OCI-LY1 (cell line): ENCODE measurements around the gene AGO1.
"Not testable (repeated sequence)": the region's sequence is repeated elsewhere in the genome, so short reads cannot be mapped to it uniquely, and the experiment has no call there.

Experiments
- H2AFZ ChIP-seq: fragments of 200-600 bp; sonication (generic), shearing (Covaris generic); 2 replicates; pipeline ENCODE4 v1.6.0; 2014; ENCODE audit warnings: antibody characterized with exemption, mild to moderate bottlenecking, low read length
- H3F3A ChIP-seq: fragments of 200-600 bp; sonication (generic), shearing (Covaris generic); 2 replicates; pipeline ENCODE4 v1.6.0; 2014; ENCODE audit warnings: mild to moderate bottlenecking, antibody characterized with exemption, low read length, moderate library complexity; ENCODE audit not compliant: insufficient read depth
- H3K27ac ChIP-seq: fragments of 200-600 bp; sonication (generic); 2 replicates; pipeline ENCODE4 v1.5.1; 2014; ENCODE audit warnings: low read length, mixed run types, mild to moderate bottlenecking, low read depth; ENCODE audit not compliant: poor library complexity, severe bottlenecking
- H3K27me3 ChIP-seq: fragments of 200-600 bp; sonication (generic); 2 replicates; pipeline ENCODE4 v1.6.0; 2014; ENCODE audit warnings: antibody characterized with exemption, mild to moderate bottlenecking, low read length, moderate library complexity; ENCODE audit not compliant: insufficient read depth
- H3K36me3 ChIP-seq: fragments of 200-600 bp; sonication (generic); 2 replicates; pipeline ENCODE4 v1.6.1; 2014; ENCODE audit warnings: mild to moderate bottlenecking, antibody characterized with exemption, low read length, moderate library complexity, mixed read lengths; ENCODE audit not compliant: insufficient read depth
- H3K4me1 ChIP-seq: fragments of 200-600 bp; sonication (generic); 2 replicates; pipeline ENCODE4 v1.5.1; 2014; ENCODE audit warnings: mild to moderate bottlenecking, low read length, moderate library complexity; ENCODE audit not compliant: insufficient read depth, severe bottlenecking
- H3K4me2 ChIP-seq: fragments of 200-600 bp; sonication (generic), shearing (Covaris generic); 2 replicates; pipeline ENCODE4 v1.6.1; 2014; ENCODE audit warnings: low read length
- H3K4me3 ChIP-seq: fragments of 200-600 bp; sonication (generic); 2 replicates; pipeline ENCODE4 v1.5.1; 2014; ENCODE audit warnings: low read length, low read depth, mild to moderate bottlenecking, mixed read lengths; ENCODE audit not compliant: poor library complexity, severe bottlenecking
- H3K79me2 ChIP-seq: fragments of 200-600 bp; shearing (Covaris generic); 2 replicates; pipeline ENCODE4 v1.6.1; 2016; ENCODE audit warnings: mixed run types, low read length, mixed read lengths; ENCODE audit not compliant: insufficient read depth
- H3K9ac ChIP-seq: fragments of 200-600 bp; sonication (generic), shearing (Covaris generic); 2 replicates; pipeline ENCODE4 v1.6.1; 2014; ENCODE audit warnings: mild to moderate bottlenecking, low read length, mixed read lengths
- H3K9me2 ChIP-seq: fragments of 200-600 bp; sonication (generic), shearing (Covaris generic); 2 replicates; pipeline ENCODE4 v1.6.1; 2014; ENCODE audit warnings: low read depth, mild to moderate bottlenecking, low read length, mixed read lengths
- H3K9me3 ChIP-seq: fragments of 200-600 bp; shearing (Covaris generic); 2 replicates; pipeline ENCODE4 v1.6.1; 2014; ENCODE audit warnings: low read length, mixed read lengths
- H4K20me1 ChIP-seq: fragments of 200-600 bp; sonication (generic), shearing (Covaris generic); 2 replicates; pipeline ENCODE4 v1.6.0; 2016; ENCODE audit warnings: mild to moderate bottlenecking, low read length; ENCODE audit not compliant: insufficient read depth
- CTCF ChIP-seq: fragments of 200-600 bp; sonication (generic), shearing (Covaris generic); IDR thresholded peaks from 2 replicates; pipeline ENCODE4 v1.5.1; 2017; ENCODE audit warnings: mild to moderate bottlenecking, antibody characterized with exemption, low read length, moderate library complexity, mixed read lengths
- EZH2 ChIP-seq: fragments of 200-600 bp; sonication (generic), shearing (Covaris generic); IDR thresholded peaks from 2 replicates; pipeline ENCODE4 v1.8.0; 2017; ENCODE audit warnings: borderline replicate concordance, mixed run types, mild to moderate bottlenecking, antibody characterized with exemption, low read length, moderate library complexity, mixed read lengths

Gene AGO1

GRCh38 chr1:35962952-35963351 lies 79.9 kb downstream of the AGO1 start:
- Histone ChIP-seq H3K4me3 (no peak overlapping the region), H3K9ac (no peak overlapping the region), H3K36me3 (peaks cover 6% of the 10 kb centered on the region), H3K4me1 (peaks cover 5% of the 10 kb centered on the region), H3K27ac (no peak overlapping the region), H3K79me2 (peaks cover 8% of the 10 kb centered on the region; the same call in 1 of the 2 replicates), H4K20me1 (no peaks in the 10 kb centered on the region), H3K9me2 (no peaks in the 10 kb centered on the region), H2AFZ (no peak overlapping the region), H3K27me3 (no peaks in the 10 kb centered on the region), H3K4me2 (no peak overlapping the region), H3K9me3 (no peaks in the 10 kb centered on the region), H3F3A (no peaks in the 10 kb centered on the region)
- TF ChIP-seq CTCF (no peak), EZH2 (no peak)

- H3K27ac ChIP-seq, H3K27me3 ChIP-seq, H3K9me2 ChIP-seq, H3K9ac ChIP-seq, H4K20me1 ChIP-seq, H3F3A ChIP-seq, H2AFZ ChIP-seq, H3K4me2 ChIP-seq, H3K9me3 ChIP-seq, H3K4me1 ChIP-seq, H3K4me3 ChIP-seq, H3K79me2 ChIP-seq: not testable (repeated sequence)
- peaks cover 19% of the 10 kb centered on the region for H3K36me3 ChIP-seq
Observed at GRCh38 chr1:35964277-35964676, 81.3 kb downstream of the AGO1 start.

- no peak overlapping the region for H3K4me3 ChIP-seq
- no peaks in the 10 kb centered on the region for H4K20me1 ChIP-seq
- no peak for TF ChIP-seq EZH2
- no peak for TF ChIP-seq CTCF
- no peaks in the 10 kb centered on the region for H3K9me2 ChIP-seq
- peaks cover 5% of the 10 kb centered on the region for H3K4me1 ChIP-seq
- no peak overlapping the region for H3K4me2 ChIP-seq
- H3K27ac ChIP-seq = no peak overlapping the region
- no peak overlapping the region for H2AFZ ChIP-seq
- H3K27me3 ChIP-seq = no peaks in the 10 kb centered on the region
- peaks cover 5% of the 10 kb centered on the region; the same call in 1 of the 2 replicates for H3K9me3 ChIP-seq
- H3K9ac ChIP-seq = no peak overlapping the region
- H3K36me3 ChIP-seq = peaks cover 46% of the 10 kb centered on the region
- no peaks in the 10 kb centered on the region; the same call in 1 of the 2 replicates for H3K79me2 ChIP-seq
- H3F3A ChIP-seq = no peaks in the 10 kb centered on the region
Observed at GRCh38 chr1:35968396-35968795, 85.4 kb downstream of the AGO1 start.

- TF ChIP-seq CTCF (no peak), EZH2 (no peak)
- no peak overlapping the region for H2AFZ ChIP-seq
- peaks cover 5% of the 10 kb centered on the region; the same call in 1 of the 2 replicates for H3K9me3 ChIP-seq
- H3F3A ChIP-seq = no peaks in the 10 kb centered on the region
- no peak overlapping the region for H3K4me3 ChIP-seq
- H3K27me3 ChIP-seq = no peaks in the 10 kb centered on the region
- H3K9me2 ChIP-seq = no peaks in the 10 kb centered on the region
- no peak overlapping the region for H3K4me2 ChIP-seq
- peaks cover 3% of the 10 kb centered on the region for H3K4me1 ChIP-seq
- no peak overlapping the region for H3K27ac ChIP-seq
- H3K36me3 ChIP-seq = peaks cover 73% of the 10 kb centered on the region
- no peak overlapping the region for H3K9ac ChIP-seq
- no peaks in the 10 kb centered on the region for H4K20me1 ChIP-seq
- no peaks in the 10 kb centered on the region for H3K79me2 ChIP-seq
Observed at GRCh38 chr1:35971601-35972000, 88.6 kb downstream of the AGO1 start.

GRCh38 chr1:35972631-35973030 lies 89.6 kb downstream of the AGO1 start:
- not testable (repeated sequence) for H3K4me1 ChIP-seq, H3K79me2 ChIP-seq, H3K27me3 ChIP-seq, H3F3A ChIP-seq, H3K4me3 ChIP-seq, H4K20me1 ChIP-seq, H3K27ac ChIP-seq, H3K9me3 ChIP-seq, H3K9me2 ChIP-seq, H2AFZ ChIP-seq, H3K9ac ChIP-seq, H3K4me2 ChIP-seq
- H3K36me3 ChIP-seq = peaks cover 70% of the 10 kb centered on the region
